ENCODE results near the gene TANGO6. TPM values are rescaled to one million over a fixed set of nuclear protein-coding genes. Genes with fewer than 3 reads are reported as not detected.

The TANGO6 gene
- total RNA-seq, 1 experiment from 2014 or later, result 12.3 TPM

GRCh38 chr16:68898026-68898425, 54.7 kb downstream of the TANGO6 start:
- in situ Hi-C loops (cut with HindIII; ENCODE audit: low pct_unique_long_range_greater_than_20kb, low sequenced_read_pairs), result no loop called here
- no peak for DNase-seq (ENCODE audit: low read depth)

GRCh38 chr16:68900009-68900408, 56.7 kb downstream of the TANGO6 start:
- in situ Hi-C loops (cut with HindIII; ENCODE audit: low pct_unique_long_range_greater_than_20kb, low sequenced_read_pairs), result no loop called here

GRCh38 chr16:68902003-68902968, 59.0 kb downstream of the TANGO6 start:
- DNase-seq (ENCODE audit: low read depth), result peak; percentile 86
- in situ Hi-C loops (cut with HindIII; ENCODE audit: low pct_unique_long_range_greater_than_20kb, low sequenced_read_pairs), result no loop called here

More at GRCh38 chr16:68900009-68900408, 56.7 kb downstream of the TANGO6 start:
- no peak for DNase-seq (ENCODE audit: low read depth)

GRCh38 chr16:68902969-68903345, 59.6 kb downstream of the TANGO6 start:
- in situ Hi-C loops (cut with HindIII; ENCODE audit: low pct_unique_long_range_greater_than_20kb, low sequenced_read_pairs), result no loop called here

GRCh38 chr16:68907297-68907696, 64.0 kb downstream of the TANGO6 start:
- no peak for DNase-seq (ENCODE audit: low read depth)
- in situ Hi-C loops (cut with HindIII; ENCODE audit: low pct_unique_long_range_greater_than_20kb, low sequenced_read_pairs), result no loop called here

More at GRCh38 chr16:68902969-68903345, 59.6 kb downstream of the TANGO6 start:
- peak; percentile 58 for DNase-seq (ENCODE audit: low read depth)

DNA sequence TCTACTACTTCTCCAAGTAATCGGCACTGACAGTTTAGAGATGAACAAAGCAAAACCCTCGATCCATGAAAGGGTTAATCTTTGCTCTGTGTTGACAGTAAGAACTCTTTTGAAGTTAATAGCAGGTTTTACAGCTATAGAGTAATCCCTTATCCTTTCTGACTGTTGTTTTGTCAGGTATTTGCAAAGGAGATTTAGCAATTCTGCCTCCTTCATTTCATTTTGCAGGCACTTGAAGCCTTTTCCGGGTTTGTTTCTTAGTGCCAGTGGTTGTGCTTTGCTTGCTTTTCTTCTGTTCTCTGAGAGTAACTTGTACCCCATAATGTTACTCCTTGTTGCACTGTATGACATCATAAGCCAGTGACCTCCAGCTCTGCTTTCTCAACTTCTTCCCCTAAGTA, 64.5 kb downstream of the TANGO6 start:
- no peak for DNase-seq (ENCODE audit: low read depth)
- in situ Hi-C loops (cut with HindIII; ENCODE audit: low pct_unique_long_range_greater_than_20kb, low sequenced_read_pairs), result no loop called here

DNA sequence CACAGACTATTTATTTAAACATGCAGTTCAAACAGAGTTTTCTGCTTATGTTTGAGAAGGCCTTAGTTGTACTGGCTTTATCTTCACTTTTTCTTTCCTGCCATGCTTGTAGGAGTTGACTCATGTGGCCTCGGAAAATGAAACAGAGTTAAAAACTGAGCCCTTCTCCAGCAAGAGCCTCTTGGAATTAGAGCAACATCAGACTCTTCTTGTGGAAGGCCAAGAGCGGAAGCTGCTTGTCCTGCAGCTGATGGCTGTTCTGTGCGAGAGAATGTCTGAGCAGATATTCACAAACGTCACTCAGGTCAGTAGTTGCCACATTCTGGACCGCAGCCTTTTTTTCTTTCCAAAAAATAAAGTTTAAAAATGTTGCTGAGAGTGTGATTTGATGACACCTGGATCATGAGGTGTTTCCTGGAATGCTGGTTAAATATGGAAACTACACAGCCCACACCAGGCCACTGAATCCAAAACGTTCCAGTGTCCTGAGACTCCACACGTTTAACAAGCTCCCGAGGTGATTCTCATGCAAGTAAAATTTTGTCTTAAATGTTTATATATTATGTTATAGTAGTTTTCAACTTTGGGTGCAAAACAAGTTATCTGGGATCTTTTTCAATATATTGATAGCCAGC, 65.9 kb downstream of the TANGO6 start:
- in situ Hi-C loops (cut with HindIII; ENCODE audit: low pct_unique_long_range_greater_than_20kb, low sequenced_read_pairs), result no loop called here
- no peak for DNase-seq (ENCODE audit: low read depth)

- DNase-seq (ENCODE audit: low read depth), result no peak
- in situ Hi-C loops (cut with HindIII; ENCODE audit: low pct_unique_long_range_greater_than_20kb, low sequenced_read_pairs), result no loop called here
Observed at GRCh38 chr16:68910051-68910450, 66.7 kb downstream of the TANGO6 start.

GRCh38 chr16:68915589-68915988, 72.3 kb downstream of the TANGO6 start:
- DNase-seq (ENCODE audit: low read depth), result no peak
- in situ Hi-C loops (cut with HindIII; ENCODE audit: low pct_unique_long_range_greater_than_20kb, low sequenced_read_pairs), result no loop called here

GRCh38 chr16:68917541-68917940, 74.2 kb downstream of the TANGO6 start:
- in situ Hi-C loops (cut with HindIII; ENCODE audit: low pct_unique_long_range_greater_than_20kb, low sequenced_read_pairs), result no loop called here

DNA sequence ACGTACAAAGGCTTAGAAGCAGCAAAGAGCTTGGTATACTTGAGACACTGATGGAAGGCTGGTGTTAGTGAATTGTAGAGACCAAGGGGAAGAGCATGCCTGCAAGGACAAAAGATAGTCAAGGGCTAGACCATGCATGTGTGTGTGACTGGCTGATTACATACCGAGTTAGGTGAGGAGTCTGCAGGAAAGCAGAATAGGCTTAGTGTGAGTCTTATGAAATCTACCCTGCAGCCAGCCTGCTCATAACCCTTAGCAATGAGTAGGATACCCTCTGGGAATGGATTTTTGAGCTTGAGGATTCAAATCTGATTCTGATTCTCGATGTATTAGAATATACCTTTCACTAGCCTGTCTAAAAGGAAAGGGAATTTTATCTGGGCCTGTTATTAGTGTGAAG, 77.0 kb downstream of the TANGO6 start:
- in situ Hi-C loops (cut with HindIII; ENCODE audit: low pct_unique_long_range_greater_than_20kb, low sequenced_read_pairs), result no loop called here

More at GRCh38 chr16:68917541-68917940, 74.2 kb downstream of the TANGO6 start:
- DNase-seq (ENCODE audit: low read depth), result no peak

GRCh38 chr16:68921637-68922036, 78.3 kb downstream of the TANGO6 start:
- in situ Hi-C loops (cut with HindIII; ENCODE audit: low pct_unique_long_range_greater_than_20kb, low sequenced_read_pairs), result no loop called here
- peak; percentile 91 for DNase-seq (ENCODE audit: low read depth)

More for the DNA sequence above, 77.0 kb downstream of the TANGO6 start:
- DNase-seq (ENCODE audit: low read depth), result no peak

GRCh38 chr16:68923116-68923515, 79.8 kb downstream of the TANGO6 start:
- DNase-seq (ENCODE audit: low read depth), result no peak
- in situ Hi-C loops (cut with HindIII; ENCODE audit: low pct_unique_long_range_greater_than_20kb, low sequenced_read_pairs), result no loop called here

- in situ Hi-C loops (cut with HindIII; ENCODE audit: low pct_unique_long_range_greater_than_20kb, low sequenced_read_pairs), result no loop called here
Observed at GRCh38 chr16:68927018-68927417, 83.7 kb downstream of the TANGO6 start.

GRCh38 chr16:68931196-68931595, 87.9 kb downstream of the TANGO6 start:
- DNase-seq (ENCODE audit: low read depth), result no peak
- in situ Hi-C loops (cut with HindIII; ENCODE audit: low pct_unique_long_range_greater_than_20kb, low sequenced_read_pairs), result no loop called here

More at GRCh38 chr16:68927018-68927417, 83.7 kb downstream of the TANGO6 start:
- DNase-seq (ENCODE audit: low read depth), result no peak

GRCh38 chr16:68934402-68934801, 91.1 kb downstream of the TANGO6 start:
- no peak for DNase-seq (ENCODE audit: low read depth)
- in situ Hi-C loops (cut with HindIII; ENCODE audit: low pct_unique_long_range_greater_than_20kb, low sequenced_read_pairs), result no loop called here

DNA sequence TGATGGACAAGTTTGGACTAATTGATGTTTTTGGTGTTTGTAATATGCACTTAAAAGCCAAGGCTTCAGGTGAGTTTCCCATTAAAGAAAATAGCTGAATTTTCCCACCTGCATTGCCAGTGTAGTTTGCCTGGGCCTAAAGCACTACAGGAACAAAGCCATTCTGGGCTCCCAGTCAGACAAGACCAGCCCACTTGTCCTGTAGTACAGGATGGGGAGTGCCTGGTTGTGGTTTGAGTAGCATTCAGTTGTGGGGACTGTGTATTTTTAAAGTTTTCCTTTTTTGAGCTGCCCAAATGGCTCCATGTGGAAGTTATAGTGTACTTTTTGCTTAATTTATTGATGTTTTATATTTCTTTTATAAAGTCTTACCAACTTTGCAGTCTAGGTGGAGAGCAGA, 91.7 kb downstream of the TANGO6 start:
- DNase-seq (ENCODE audit: low read depth), result no peak
- in situ Hi-C loops (cut with HindIII; ENCODE audit: low pct_unique_long_range_greater_than_20kb, low sequenced_read_pairs), result no loop called here

GRCh38 chr16:68936736-68937631, 93.7 kb downstream of the TANGO6 start:
- DNase-seq (ENCODE audit: low read depth), result no peak
- in situ Hi-C loops (cut with HindIII; ENCODE audit: low pct_unique_long_range_greater_than_20kb, low sequenced_read_pairs), result no loop called here

All from Caki2 (cell line).